Fibroblast of peridontal ligament (primary cell): Measurements from ENCODE around the gene CASQ2.

Experiments
- DNase-seq: peaks from one replicate; pipeline ENCODE4 v3.0.0-alpha.2; 2010; ENCODE audit errors: extremely low read depth

CASQ2 gene

DNA sequence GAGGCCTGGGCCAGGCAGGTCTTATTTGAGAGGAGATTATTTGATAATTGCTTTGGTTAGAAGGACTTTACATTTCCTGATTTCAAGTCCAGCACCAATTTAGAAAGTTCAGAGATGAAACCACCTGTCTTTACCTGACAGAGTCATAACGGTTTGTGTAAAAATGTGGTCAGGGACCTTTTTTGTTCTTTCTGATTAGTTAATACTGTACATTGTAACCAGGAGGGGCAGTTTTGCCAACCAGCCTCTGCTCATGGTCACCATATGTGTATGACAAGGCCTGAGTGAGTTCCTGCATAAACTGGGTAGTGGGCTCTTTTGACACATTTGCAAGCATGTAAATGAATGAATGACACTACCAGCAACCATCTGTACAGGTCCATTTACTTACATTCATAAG, 70.9 kb downstream of the CASQ2 start:
- no peak for DNase-seq

DNA sequence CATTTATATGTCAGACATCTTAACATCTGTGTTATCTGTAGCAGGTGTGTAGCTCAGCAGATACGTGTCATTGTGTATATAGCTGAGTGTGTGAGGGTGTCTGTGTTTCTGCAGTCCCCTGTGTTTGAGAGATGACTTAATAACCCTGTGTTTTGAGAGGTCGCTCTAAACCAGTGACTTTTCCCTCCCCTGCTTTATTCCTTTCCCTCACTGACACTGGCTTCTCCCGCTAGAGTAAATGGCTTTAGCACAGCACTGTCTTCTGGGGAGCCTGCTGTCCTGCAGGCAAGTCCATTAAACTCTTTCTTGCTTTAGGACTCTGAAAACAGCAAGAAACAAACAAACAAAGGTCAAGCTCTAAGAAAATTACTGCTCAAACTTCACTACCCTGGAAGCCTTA, 73.7 kb downstream of the CASQ2 start:
- no peak for DNase-seq

DNA sequence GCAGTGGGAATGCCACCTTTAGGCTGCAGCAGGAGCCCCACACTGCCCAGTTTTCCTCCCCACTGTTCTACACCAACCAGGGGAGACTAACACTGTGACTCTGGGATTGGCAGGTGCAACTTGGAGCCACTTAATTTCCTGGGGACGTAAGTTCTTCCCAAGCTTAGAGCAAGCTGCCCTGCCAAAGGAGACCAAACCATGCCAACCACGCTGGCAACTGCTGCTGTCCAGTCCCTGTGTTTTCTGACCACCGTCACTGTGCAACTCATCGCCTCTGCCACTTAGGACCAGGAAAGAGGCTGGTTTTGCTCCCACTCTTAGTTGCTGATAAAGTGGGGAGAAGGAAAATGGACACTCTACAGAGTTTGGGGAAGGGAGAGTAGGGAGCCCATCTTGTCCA, 76.3 kb downstream of the CASQ2 start:
- DNase-seq = no peak

DNA sequence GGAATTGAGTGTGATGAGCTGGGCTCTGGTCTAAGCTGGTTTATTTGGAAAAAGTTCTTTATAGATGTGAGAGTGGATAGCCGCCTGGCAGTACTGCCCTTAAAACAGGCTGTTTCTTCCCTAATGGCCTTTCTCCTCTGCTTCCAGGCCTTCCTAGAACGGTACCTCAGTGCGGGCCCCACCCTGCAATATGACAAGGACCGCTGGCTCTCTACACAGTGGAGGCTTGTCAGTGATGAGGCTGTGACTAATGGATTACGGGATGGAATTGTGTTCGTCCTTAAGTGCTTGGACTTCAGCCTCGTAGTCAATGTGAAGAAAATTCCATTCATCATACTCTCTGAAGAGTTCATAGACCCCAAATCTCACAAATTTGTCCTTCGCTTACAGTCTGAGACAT, 77.5 kb downstream of the CASQ2 start:
- no peak for DNase-seq

DNA sequence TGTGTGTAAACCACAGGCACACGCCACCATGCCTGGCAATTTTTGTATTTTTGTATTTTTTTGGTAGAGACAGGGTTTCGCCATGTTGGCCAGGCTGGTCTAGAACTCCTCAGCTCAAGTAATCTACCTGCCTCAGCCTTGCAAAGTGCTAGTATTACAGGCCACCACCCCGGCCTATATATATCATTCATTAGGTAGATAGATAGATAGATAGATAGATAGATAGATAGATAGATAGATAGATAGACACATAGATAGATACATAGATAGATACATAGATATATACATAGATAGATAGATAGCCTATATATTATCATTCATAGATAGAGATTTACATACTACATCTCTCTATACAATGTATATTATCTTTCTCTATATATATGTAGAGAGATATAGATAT, 80.8 kb downstream of the CASQ2 start:
- DNase-seq = no peak

DNA sequence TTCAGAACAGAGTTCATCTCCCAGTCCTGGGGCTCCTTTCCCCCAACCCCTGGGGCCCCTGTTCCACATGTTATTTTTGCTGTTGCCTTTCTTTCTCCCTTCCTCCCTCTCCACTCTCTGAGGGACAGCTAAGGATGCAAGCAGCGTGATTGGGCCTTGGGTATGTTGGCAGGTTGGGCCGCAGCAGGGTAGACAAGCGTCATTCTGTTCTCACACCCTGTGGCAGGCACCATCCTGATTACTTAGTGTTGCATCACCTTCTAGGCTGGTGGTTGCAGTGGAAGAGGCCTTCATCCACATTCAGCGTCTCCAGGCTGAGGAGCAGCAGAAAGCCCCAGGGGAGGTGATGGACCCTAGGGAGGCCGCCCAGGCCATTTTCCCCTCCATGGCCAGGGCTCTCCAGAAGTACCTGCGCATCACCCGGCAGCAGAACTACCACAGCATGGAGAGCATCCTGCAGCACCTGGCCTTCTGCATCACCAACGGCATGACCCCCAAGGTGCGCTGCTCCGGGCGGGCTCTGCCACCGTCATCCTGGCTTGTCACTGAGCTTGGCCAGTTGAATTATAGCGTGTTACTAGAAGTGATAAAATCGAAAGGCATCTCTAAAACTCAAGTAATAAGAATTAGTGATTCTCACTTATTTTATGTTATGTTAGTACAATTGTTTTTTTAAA, 83.3 kb downstream of the CASQ2 start:
- no peak for DNase-seq

DNA sequence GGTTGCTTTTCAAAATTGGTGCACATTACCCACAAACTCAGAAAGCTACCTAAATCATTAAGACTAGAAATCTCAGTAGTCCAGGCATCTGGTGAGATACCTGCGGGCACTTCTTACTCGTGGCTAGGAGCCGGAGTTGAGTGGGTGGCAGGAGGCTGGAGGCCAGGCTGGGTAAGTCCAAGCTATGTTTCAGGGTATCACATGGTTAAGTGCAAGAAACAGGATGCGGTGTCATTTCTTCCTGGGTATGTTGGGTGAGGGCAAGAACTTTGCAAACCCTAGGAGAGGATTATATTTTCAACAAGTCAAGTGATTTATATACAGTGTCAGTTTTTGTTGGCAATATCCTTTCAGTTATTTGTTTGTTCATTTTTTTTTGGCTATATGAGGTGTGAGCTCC, 85.7 kb downstream of the CASQ2 start:
- DNase-seq = no peak

DNA sequence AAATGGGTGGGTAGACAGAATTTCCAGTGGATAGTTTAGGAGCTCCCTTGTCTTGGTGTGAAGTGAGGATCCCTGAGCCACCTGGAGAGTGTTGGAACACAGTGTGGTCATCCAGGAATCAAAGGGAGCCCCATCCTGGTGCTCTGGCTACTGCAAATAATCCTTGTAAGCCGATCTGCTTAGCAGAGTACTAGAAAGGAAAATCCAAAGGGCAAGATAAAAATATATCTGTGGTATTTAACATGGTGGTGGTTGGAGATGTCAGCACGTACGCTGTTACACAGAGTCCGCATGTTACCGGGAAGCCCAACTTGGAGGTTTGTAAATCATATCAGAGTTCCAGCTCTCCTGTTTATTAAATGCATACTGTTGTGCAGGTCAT, 87.8 kb downstream of the CASQ2 start:
- no peak for DNase-seq

DNA sequence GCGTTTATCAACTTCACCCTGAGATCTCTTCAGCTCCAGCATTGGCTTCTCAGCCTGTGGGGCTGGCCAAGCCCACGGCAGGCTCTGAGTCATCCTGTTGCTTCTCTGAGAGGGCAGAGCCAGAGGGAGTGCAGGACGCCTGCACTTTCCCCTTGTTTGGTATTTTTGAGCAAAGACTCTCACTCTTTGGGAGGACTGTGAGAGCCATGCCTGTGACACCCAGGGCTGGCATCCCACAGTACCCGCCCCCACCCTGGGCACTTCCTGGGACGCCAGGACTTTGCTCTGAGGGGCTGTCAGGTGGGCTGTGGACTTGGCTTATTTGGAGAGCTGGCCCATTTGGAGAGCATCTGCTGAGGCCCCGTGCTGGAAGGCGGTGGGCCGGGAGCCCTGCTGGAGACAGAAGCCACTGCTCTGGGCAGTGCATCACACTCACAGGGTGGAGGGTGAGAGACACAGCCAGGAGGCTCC, 89.3 kb downstream of the CASQ2 start:
- DNase-seq = peak; percentile 61

DNA sequence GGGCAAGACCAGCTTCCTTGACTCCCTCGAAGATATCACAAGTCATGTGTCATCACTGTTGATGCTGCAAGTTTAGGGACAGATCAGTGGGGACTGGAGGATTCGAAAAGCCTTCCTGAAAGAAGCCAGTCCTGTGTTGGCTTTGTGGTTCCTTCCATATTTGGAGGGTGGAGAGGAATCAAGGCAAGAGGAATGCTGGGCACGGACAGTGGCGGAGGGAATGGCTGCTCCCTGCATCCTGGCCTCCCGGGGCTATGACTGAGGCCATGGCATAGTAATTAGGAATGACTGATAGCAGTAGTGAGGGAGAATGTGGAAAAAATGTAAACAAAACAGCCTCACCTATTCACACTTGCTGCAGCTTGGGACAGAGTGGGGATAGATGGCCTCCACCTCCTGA, 90.4 kb downstream of the CASQ2 start:
- DNase-seq = no peak

DNA sequence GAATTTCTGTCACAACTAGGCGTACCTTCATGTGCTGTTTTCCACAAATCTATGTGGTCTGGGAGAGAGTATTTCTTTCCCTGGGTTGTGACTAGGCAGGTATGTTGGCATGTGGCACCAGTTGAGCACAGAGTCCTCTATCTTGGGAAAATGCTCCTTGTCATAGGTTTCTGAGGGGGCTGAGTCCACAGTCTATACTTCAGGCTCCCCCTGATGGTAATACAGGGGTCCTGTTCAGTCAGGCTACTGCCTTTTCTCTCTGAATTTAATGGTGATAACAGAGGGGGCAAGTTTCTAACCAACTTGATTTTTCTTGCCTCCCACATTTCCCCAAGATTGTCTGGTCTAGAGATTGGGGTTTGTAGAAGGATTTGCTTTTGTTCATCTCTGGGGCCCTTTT, 90.9 kb downstream of the CASQ2 start:
- no peak for DNase-seq

DNA sequence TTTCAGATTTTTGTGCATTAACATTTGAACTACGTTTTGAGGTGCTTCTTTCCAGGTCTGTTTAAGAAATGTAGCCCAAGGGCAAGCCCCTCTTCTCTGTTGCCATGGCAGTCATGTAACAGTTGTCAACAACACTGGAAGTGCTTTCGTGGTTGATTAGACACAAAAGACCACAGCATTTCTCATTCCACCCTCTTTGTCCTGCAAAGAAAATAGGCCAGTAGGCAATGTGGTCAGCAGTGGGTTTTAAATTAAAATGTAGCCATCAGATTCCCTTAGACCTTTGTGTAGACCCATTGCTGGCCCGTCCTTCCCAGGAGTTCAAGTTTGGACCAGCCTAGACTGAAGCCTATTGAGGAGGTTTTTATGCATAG, 91.3 kb downstream of the CASQ2 start:
- no peak for DNase-seq

DNA sequence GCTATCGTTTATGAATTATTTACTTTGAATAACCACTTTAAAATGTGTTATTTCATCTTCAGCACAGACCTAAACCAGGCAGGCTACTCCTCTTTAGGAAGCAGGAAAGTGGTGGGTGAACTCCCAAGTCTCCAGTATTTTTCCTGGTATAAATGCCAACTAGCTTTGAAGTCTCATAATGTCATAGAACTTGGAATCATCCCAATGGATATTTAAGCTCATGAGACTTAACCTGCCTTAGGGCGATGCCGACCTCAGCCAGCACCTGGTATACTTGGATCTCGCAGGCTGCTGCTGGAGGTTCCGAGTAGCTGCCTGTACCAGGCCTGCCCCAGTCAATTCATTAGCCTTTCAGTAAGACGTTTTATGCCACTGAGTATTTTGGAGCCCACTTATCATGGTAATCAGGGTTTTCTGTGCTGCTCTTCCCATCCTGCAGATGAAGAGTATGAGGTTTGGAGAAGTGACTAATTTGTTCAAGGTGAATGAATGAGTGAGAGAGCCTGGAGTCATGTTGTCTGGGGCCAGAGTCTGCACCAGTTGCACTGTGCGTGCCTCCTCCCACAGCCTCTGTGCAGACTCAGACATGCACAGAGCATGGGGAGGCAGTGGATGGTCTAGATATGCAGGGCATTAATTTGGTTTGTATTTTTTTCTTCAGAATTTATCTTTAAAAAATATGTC, 91.9 kb downstream of the CASQ2 start:
- DNase-seq = no peak

DNA sequence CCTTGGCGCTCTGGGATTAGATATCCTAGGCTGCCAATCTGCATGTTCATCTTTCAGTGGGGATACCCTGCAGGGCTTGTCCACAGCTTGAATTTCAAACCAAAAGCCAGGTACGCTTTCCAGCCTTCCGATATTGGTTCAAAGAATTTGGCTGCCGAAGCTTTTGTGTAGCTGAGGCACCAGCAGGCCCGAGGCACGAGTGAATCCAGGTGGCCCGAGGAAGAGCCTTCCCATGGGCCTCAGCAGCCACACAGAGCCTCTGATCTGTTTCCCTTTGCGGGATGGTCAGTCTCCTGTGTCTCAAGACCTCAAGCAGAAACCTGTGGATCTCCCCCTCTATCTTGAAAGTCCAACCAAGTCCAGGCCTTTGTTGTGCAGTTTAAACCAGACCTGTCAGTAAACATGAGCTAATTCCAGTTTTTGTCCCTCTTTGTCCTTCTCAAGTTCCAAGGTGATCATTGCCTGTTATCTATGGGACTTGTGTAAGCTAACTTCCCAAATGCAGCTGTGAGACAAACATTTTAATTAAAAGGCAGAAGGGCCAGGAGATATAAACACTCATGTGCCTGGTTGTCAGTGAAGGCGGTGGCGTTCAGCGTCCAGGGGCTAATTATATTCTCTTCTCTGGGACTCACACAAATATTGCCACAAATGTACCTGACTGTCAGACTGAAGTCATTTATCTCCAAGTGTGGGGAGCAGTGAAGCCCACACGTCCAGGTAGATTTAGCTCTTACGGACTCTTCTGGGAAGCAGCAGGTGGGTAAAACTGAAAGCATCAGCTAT, 96.1 kb downstream of the CASQ2 start:
- no peak for DNase-seq

DNA sequence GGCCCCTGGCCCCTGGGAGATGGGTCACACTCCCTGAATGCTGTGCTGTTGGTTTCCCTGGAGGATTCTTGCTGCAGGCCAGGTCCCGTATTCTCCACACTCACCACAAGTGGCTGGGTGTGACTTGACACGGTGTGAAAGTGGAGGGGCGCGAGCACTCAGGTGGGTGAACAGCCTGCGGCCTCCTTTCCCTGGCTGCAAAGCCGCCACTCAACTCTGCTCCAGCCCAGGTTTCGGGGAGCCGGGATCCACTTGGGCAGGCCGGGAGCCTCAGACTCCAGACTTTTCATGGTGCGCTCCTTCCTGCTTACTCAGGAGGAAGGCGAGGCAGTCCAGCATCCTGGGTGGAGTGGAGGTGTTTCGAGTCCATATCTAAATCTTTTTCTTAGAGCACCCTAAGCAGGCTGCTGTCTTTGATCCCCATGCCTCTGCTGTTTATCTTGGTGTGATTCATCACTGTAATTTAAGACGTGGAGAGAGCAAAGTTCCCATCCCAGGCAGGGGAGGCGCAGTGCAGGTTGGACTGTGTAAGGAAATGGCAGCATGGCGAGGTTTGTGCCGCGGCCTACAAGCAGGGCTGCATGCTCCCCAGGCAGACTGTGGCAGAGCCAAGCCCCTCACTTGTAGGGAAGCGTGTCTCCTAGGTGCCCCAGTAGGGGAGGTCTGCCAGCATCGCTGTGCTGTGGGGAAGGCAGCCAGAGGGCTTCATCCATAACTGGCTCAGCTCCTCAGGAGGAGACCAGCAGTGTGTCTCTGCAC, 97.2 kb downstream of the CASQ2 start:
- DNase-seq = no peak

DNA sequence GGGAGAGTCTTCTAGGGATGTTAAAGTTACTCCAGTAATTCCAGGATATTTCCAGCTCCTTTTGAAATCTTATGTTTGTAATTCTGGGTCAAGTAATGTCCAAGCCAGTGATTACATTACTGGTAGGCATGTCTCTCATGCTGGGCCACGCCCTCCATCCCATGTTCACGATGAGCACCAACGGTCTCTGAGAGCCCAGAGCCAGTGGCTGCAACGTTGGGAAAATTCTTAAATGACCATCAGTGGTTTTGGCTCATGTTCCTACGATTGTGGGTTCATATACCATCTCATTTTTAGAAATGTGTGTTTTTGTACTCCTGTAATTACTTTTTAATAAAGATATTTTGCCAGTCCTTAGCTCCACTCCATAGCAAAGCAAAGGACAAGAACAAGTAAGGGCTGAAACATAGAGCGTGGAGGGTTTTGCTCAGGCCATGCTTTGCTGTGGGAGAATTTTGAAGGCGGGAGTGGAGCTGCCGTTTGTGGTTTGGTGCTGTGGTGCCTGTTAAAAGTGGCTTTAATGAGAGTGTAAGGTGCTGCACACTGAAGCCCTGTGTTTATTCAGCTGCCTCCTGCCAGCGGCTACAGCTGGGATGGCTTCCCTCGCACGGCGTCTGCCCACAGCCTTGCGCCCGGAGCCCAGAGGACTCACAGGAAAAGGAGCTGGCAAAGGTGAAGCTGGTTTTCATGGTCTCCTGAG, 97.9 kb downstream of the CASQ2 start:
- peak; percentile 19 for DNase-seq

DNA sequence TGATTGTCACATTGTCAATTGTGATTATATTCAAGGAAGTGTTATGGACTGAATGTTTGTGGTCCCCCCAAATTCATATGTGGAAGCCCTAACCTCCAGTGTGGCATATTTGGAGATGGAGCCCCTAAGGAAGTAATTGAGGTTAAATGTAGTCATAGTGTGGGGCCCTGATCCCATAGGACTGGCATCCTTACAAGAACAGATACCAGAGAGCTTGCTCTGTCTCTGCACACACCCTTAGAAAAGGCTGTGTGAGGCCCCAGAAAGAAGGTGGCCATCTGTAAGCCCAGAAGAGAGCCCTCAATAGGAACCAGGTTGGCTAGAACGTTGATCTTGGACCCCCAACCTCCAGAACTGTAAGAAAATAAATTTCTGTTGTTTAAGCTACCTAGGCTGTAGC, 98.6 kb downstream of the CASQ2 start:
- DNase-seq = no peak

DNA sequence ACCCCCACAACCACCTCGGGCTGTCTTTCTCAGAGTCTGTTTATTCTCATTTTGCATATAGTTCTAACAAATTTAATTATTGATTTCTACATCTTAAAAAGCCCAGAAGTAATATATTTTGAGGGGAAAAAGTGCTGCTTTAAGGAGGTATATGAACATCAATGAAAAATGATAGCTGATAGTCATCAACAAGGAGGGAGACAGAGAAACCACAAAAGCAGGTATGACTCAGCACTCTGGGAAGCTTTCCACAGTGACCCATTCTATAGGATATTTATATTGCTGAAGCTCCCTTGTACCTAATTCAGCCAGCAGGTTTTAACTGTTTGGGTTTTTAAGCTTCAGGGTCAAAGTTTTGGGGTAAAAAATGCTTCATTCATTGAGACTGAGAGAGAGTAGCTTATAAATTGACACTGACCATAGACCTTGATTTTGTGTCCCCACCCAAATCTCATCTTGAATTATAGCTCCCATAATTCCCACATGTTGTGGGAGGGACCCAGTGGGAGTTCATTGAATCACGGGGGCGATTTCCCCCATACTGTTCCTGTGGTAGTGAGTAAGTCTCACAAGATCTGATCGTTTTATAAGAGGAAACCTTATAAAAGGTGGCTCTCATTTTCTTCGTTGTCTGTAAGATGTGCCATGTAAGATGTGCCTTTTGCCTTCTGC, 99.4 kb downstream of the CASQ2 start:
- DNase-seq = peak; percentile 69

DNA sequence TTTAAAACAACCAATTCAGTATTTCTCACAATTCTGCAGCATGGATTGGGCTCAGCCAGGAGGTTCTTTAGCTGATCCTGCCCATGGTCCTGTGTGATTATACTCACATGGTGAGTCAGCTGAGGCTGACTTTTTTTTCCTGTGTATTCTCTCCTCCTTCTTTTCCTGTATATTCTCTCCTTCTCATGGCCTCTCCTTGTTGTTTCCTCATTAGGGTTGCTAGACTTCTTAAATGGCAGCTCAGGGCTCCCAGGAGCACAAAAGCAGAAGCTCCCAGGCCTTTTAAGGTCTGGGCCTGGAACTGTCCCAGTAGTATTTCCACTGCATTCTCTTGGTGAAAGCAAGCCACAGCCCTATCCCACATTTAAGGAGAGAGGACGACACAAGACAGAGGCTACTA, 99.9 kb downstream of the CASQ2 start:
- peak; percentile 23 for DNase-seq

DNA sequence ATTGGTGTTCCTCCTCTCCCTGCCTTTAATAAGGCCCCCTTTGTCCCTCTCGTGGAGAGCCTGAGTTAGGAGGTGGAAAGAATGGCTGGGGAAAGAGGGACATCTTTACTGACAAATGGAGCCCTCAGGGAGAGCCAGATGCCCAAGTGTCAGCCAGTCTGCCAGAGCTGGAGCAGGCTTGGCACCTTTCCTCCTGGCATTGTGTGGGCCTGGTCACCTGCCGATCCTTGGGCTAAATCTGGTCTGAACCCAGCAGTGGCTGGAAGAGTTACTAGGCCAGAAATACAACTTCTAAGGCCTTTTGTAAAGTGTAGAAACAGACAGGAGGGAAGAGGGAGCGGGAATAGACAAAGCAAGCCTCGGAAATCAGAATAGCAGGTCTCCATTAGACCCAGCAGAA, 101.8 kb downstream of the CASQ2 start:
- no peak for DNase-seq

DNA sequence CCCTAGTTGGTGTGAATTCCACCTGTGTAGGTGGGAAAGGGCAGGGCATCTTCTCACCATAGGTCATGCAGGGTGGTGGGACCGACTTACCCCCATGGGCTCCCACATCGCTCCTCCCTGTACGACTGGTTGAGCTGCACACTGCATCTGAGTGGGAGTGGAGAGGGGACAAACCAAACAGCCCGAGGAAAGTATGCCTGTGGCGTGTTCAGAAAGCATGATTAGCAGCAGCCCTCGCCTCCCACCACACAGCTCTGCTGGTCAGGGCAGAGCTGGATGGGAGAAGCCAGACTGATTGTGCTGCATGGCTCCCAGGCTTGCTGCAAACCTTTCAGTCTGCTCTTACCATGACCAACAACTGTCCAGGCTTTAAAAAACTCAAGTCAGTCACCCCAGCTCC, 102.3 kb downstream of the CASQ2 start:
- DNase-seq = no peak
